HG03045 (cell line): ENCODE data around the gene WNT6.
"Not testable (repeated sequence)": the region's sequence is repeated elsewhere in the genome, so short reads cannot be mapped to it uniquely, and the experiment has no call there.

Experiments used
- ATAC-seq: cut with Tn5 transposase; IDR thresholded peaks from one replicate; pipeline ENCODE4 v1.9.1; 2021; ENCODE audit warnings: mild to moderate bottlenecking, moderate library complexity; ENCODE audit not compliant: unreplicated experiment

WNT6 gene

GRCh38 chr2:218830526-218831306 lies 28.9 kb upstream of the WNT6 start:
- no peak for ATAC-seq

- no peak for ATAC-seq
Observed at GRCh38 chr2:218831378-218831990, 28.1 kb upstream of the WNT6 start, which contains the start of gene PRKAG3. TSS of gene PRKAG3 (minus strand) at chr2:218831803.

GRCh38 chr2:218832081-218832480 lies 27.5 kb upstream of the WNT6 start:
- ATAC-seq, result no peak

- no peak for ATAC-seq
Observed at GRCh38 chr2:218832520-218832919, 27.1 kb upstream of the WNT6 start.

- no peak for ATAC-seq
Observed at GRCh38 chr2:218833023-218833609, 26.5 kb upstream of the WNT6 start.

- ATAC-seq, result no peak
Observed at GRCh38 chr2:218834685-218835084, 24.9 kb upstream of the WNT6 start.

GRCh38 chr2:218837495-218837894 lies 22.1 kb upstream of the WNT6 start:
- no peak for ATAC-seq

GRCh38 chr2:218839430-218839829 lies 20.2 kb upstream of the WNT6 start:
- no peak for ATAC-seq

- no peak for ATAC-seq
Observed at GRCh38 chr2:218839888-218840287, 19.7 kb upstream of the WNT6 start.

- ATAC-seq, result not testable (repeated sequence)
Observed at GRCh38 chr2:218844334-218844733, 15.3 kb upstream of the WNT6 start.

- ATAC-seq, result not testable (repeated sequence)
Observed at GRCh38 chr2:218846963-218847362, 12.6 kb upstream of the WNT6 start.

GRCh38 chr2:218849721-218850120 lies 9.9 kb upstream of the WNT6 start:
- no peak for ATAC-seq

GRCh38 chr2:218850796-218851195 lies 8.8 kb upstream of the WNT6 start:
- ATAC-seq, result no peak

GRCh38 chr2:218851286-218851685 lies 8.3 kb upstream of the WNT6 start:
- ATAC-seq, result no peak

- no peak for ATAC-seq
Observed at GRCh38 chr2:218852911-218853667, 6.5 kb upstream of the WNT6 start.

GRCh38 chr2:218853766-218854165 lies 5.8 kb upstream of the WNT6 start:
- no peak for ATAC-seq

- ATAC-seq, result no peak
Observed at GRCh38 chr2:218854860-218855259, 4.7 kb upstream of the WNT6 start.

GRCh38 chr2:218855305-218856166 lies 4.1 kb upstream of the WNT6 start:
- ATAC-seq, result no peak

GRCh38 chr2:218856167-218856895 lies 3.3 kb upstream of the WNT6 start:
- no peak for ATAC-seq

- ATAC-seq, result no peak
Observed at GRCh38 chr2:218856896-218857243, 2.7 kb upstream of the WNT6 start.
